BLaER1 treated with 17β-estradiol and CSF1 and Interleukin-3, amounts not matched to agents 10 nM and 100 nM (cell line): Measurements from ENCODE around the gene CCDC136.

Experiments
- H3K27ac ChIP-seq, 11 experiments: shearing (Covaris generic); formaldehyde crosslinking; 2 replicates each; pipeline ENCODE4 v1.8.1; 2022
- H3K27me3 ChIP-seq, 11 experiments: shearing (Covaris generic); formaldehyde crosslinking; 2 replicates each; pipeline ENCODE4 v1.8.1; 2022
- H3K36me3 ChIP-seq, 11 experiments: shearing (Covaris generic); formaldehyde crosslinking; 2 replicates each; pipeline ENCODE4 v1.8.1; 2022
- H3K4me1 ChIP-seq, 10 experiments: shearing (Covaris generic); formaldehyde crosslinking; 2 replicates each; pipeline ENCODE4 v1.8.1; 2022
- H3K4me2 ChIP-seq, 11 experiments: shearing (Covaris generic); formaldehyde crosslinking; 2 replicates each; pipeline ENCODE4 v1.8.1; 2022
- H3K4me3 ChIP-seq, 10 experiments: shearing (Covaris generic); formaldehyde crosslinking; 2 replicates each; pipeline ENCODE4 v1.8.1; 2022
- H3K9ac ChIP-seq, 11 experiments: shearing (Covaris generic); formaldehyde crosslinking; 2 replicates each; pipeline ENCODE4 v1.8.1; 2022
- H3K9me3 ChIP-seq, 11 experiments: shearing (Covaris generic); formaldehyde crosslinking; replicated peaks in 1 of 11; 2 replicates each; pipeline ENCODE4 v1.8.1; 2022
- H4K20me1 ChIP-seq, 11 experiments: shearing (Covaris generic); formaldehyde crosslinking; 2 replicates each; pipeline ENCODE4 v1.8.1; 2022
- Cebpa-rat ChIP-seq, 11 experiments: shearing (Covaris generic); IDR thresholded peaks; 2 replicates each; pipeline ENCODE4 v1.8.1; 2022

CCDC136 gene

DNA sequence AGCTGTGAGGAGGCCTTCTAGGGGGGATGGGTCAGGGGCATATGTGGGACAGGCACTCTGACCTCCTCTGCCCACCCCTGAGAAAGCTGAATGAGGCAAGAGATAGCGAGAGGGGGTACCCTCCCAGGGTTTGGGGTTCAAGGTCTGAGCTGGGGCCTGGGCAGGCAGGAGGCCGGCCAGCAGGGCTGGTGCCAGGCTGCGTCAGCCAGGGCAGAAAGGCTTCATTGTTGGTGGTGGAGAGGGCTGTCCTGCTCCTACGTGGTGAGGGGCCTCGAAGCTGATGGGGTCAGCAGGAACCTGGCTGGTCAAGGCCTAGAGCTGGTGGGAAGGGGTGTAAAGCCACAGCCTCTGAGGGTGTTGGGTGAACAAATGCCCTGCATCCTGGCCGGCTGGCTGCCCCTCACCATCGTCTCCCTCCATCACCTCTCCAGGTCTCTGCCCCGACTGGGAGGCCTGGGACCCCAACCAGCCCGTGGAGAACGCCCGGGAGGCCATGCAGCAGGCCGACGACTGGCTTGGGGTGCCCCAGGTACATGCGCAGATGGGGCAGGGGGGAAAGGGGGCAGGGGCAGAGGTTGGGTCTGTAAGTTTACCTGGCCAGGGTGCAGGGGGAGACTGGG lies 45.1 kb downstream of the CCDC136 start:
- no peak overlapping the region for H3K9ac ChIP-seq
- H4K20me1 ChIP-seq = peaks cover 0 to 7% (median 0%) of the 10 kb centered on the region in 11 experiments; a peak in 1 of 22 replicates
- no peaks in the 10 kb centered on the region for H3K36me3 ChIP-seq
- H3K4me1 ChIP-seq = peaks cover 15 to 26% (median 20%) of the 10 kb centered on the region in 10 experiments
- no peaks in the 10 kb centered on the region for H3K9me3 ChIP-seq
- H3K27me3 ChIP-seq = peaks cover 0 to 10% (median 0%) of the 10 kb centered on the region in 11 experiments; a peak in 6 of 22 replicates
- no peak overlapping the region for H3K4me3 ChIP-seq
- no peak overlapping the region for H3K4me2 ChIP-seq
- no peak overlapping the region for H3K27ac ChIP-seq
- TF ChIP-seq Cebpa-rat (IDR thresholded peaks at IDR 0.05) = no peak

DNA sequence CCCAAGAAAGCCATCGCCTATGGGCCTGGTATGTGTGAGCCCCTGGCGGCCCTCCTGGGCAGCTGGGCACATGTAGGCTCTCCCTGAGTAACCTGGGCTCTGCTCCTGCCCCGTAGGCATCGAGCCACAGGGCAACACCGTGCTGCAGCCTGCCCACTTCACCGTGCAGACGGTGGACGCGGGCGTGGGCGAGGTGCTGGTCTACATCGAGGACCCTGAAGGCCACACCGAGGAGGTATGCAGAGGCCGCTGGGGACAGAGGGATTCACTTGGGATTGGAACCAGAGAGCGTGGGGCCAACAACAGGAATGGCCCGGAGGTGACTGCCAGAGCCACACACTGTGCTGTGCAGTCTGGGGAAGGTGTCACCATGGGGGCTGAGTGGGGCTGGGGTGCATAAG lies 45.8 kb downstream of the CCDC136 start:
- H3K9ac ChIP-seq = no peak overlapping the region
- H3K9me3 ChIP-seq = no peaks in the 10 kb centered on the region
- H4K20me1 ChIP-seq = peaks cover 0 to 7% (median 0%) of the 10 kb centered on the region in 11 experiments; a peak in 1 of 22 replicates
- H3K4me3 ChIP-seq = no peak overlapping the region
- no peak overlapping the region for H3K27ac ChIP-seq
- peaks cover 10 to 19% (median 15%) of the 10 kb centered on the region in 10 experiments for H3K4me1 ChIP-seq
- no peaks in the 10 kb centered on the region for H3K36me3 ChIP-seq
- no peak overlapping the region for H3K4me2 ChIP-seq
- TF ChIP-seq Cebpa-rat (IDR thresholded peaks at IDR 0.05) = no peak
- H3K27me3 ChIP-seq = peaks cover 0 to 5% (median 0%) of the 10 kb centered on the region in 11 experiments; a peak in 3 of 22 replicates

DNA sequence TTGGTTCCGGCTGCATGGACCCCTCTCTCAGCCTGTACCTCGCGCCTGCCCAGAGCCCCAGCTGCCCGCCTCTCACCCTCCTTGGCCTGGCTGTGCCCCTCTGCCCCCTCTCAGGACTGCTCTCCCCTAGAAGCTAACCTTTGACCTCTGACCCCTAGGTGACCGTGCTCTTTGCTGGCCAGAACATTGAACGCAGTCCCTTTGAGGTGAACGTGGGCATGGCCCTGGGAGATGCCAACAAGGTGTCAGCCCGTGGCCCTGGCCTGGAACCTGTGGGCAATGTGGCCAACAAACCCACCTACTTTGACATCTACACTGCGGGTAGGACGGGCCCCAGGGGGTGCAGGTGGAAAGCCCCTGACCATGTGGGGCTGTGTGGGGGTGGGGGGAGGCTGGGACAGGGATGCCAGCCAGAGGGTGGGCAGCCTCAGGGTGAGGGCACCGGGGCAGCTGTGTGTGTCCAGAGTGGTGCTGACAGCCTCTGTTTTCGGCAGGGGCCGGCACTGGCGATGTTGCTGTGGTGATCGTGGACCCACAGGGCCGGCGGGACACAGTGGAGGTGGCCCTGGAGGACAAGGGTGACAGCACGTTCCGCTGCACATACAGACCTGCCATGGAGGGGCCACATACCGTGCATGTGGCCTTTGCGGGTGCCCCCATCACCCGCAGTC lies 46.5 kb downstream of the CCDC136 start:
- H3K27ac ChIP-seq = no peak overlapping the region
- TF ChIP-seq Cebpa-rat (IDR thresholded peaks at IDR 0.05) = no peak

DNA sequence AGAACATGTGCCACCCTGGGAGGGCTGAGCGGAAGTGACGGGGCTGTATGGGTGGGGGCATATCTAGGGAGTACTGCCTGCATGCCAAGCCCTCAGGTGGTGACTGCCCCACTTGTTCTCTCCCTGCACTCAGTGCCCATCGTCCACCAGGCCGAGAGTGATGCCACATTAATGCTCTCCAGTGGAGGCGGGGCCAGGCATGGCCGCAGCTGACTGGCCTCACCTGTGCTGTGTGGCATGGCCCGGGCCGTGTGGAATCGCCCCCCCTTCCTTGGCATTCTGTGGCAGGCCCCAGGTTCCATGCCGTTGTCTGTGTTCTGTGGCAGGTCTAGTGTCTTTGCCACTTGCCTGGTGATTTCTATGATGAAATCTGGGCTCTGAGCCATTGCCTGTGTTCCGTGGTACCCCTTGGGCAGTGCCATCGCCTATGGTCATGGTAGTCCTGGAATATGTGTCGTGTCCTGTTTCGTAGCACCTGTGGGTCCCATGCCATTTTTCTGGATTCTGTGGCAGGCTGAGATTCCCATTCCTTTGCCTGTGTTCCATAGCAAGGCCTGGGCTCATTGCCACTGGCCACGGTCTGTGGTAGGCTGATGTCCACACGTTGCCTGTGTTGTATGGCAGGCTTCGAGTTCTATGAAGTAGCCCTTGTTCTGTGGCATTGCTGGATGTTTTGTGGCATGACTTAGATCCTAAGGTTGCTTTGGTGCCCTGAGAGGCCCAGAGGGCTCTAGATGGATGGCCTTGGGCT lies 47.4 kb downstream of the CCDC136 start:
- H3K36me3 ChIP-seq = no peaks in the 10 kb centered on the region
- no peaks in the 10 kb centered on the region for H3K9me3 ChIP-seq
- TF ChIP-seq Cebpa-rat (IDR thresholded peaks at IDR 0.05) = no peak
- peaks cover 0 to 6% (median 2%) of the 10 kb centered on the region in 10 experiments; a peak in 6 of 20 replicates for H3K4me1 ChIP-seq
- no peak overlapping the region for H3K4me2 ChIP-seq
- H3K27me3 ChIP-seq = no peaks in the 10 kb centered on the region
- H3K9ac ChIP-seq = no peak overlapping the region
- H4K20me1 ChIP-seq = peaks cover 0 to 7% (median 0%) of the 10 kb centered on the region in 11 experiments; a peak in 1 of 22 replicates
- no peak overlapping the region for H3K4me3 ChIP-seq
- H3K27ac ChIP-seq = no peak overlapping the region

More for the DNA sequence above, 46.5 kb downstream of the CCDC136 start:
- peaks cover 2 to 11% (median 7%) of the 10 kb centered on the region in 10 experiments; a peak in 19 of 20 replicates for H3K4me1 ChIP-seq
- no peaks in the 10 kb centered on the region for H3K36me3 ChIP-seq
- H3K4me2 ChIP-seq = no peak overlapping the region
- H3K27me3 ChIP-seq = no peaks in the 10 kb centered on the region
- H3K9me3 ChIP-seq = no peaks in the 10 kb centered on the region
- no peak overlapping the region for H3K9ac ChIP-seq
- no peak overlapping the region for H3K4me3 ChIP-seq
- H4K20me1 ChIP-seq = peaks cover 0 to 7% (median 0%) of the 10 kb centered on the region in 11 experiments; a peak in 1 of 22 replicates

DNA sequence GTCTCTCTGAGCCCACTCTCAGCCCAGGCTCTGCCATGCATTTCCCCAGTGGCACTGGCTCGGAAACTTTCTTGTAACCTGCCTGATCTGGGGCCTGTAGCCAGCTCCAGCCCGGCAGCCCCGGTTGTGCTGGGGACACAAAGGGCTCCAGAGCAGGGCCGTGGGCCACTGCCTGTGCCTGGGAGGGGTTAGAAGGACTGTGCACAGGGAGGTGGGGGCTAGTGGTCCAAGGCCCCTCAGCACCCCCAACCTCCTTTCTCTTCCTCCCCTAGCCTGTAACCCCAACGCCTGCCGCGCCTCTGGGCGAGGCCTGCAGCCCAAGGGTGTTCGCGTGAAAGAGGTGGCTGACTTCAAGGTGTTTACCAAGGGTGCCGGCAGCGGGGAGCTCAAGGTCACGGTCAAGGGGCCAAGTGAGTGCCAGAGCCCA lies 48.0 kb downstream of the CCDC136 start:
- H3K4me2 ChIP-seq = no peak overlapping the region
- H3K9ac ChIP-seq = no peak overlapping the region
- no peaks in the 10 kb centered on the region for H3K27me3 ChIP-seq
- H3K36me3 ChIP-seq = no peaks in the 10 kb centered on the region
- no peak overlapping the region for H3K27ac ChIP-seq
- peaks cover 0 to 6% (median 2%) of the 10 kb centered on the region in 10 experiments; a peak in 6 of 20 replicates for H3K4me1 ChIP-seq
- H4K20me1 ChIP-seq = peaks cover 0 to 7% (median 0%) of the 10 kb centered on the region in 11 experiments; a peak in 1 of 22 replicates
- no peaks in the 10 kb centered on the region for H3K9me3 ChIP-seq
- no peak for TF ChIP-seq Cebpa-rat (IDR thresholded peaks at IDR 0.05)
- H3K4me3 ChIP-seq = no peak overlapping the region

DNA sequence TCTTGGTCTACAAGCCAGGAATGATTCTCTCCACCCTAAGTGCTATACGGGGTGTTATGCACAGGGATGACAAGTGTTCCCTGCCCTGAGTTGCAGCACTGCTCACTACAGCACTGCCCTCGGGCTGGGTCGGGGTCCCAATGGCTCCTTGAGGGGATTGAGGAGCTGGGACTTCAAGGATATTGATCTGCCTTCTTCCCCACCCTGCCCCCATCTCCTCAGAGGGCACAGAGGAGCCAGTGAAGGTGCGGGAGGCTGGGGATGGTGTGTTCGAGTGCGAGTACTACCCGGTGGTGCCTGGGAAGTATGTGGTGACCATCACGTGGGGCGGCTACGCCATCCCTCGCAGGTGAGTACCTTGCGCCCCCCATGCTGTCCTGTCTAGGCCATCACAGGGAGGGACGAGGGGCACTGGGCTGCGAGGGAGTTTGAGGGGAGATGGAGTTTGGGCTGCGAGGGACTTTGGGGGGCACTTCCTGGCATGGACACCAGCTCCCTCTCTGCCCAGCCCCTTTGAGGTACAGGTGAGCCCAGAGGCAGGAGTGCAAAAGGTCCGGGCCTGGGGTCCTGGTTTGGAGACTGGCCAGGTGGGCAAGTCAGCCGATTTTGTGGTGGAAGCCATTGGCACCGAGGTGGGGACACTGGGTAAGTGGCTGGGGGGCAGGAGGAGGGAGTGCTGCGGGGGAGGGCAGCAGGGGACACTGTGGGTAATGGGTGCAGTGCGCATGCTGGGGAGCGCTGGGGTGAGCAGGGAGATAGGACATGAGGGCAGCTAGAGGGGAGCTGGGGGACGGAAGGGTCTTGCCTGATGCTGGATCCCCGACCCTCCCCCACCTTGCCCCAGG lies 48.8 kb downstream of the CCDC136 start:
- Histone ChIP-seq H3K27ac (no peak overlapping the region), H3K4me3 (no peak overlapping the region), H3K4me2 (no peak overlapping the region), H3K27me3 (no peaks in the 10 kb centered on the region), H3K9ac (no peak overlapping the region), H3K9me3 (no peaks in the 10 kb centered on the region), H3K4me1 (peaks cover 0 to 6% (median 2%) of the 10 kb centered on the region in 10 experiments; a peak in 6 of 20 replicates), H3K36me3 (no peaks in the 10 kb centered on the region), H4K20me1 (no peaks in the 10 kb centered on the region; a peak in 1 of 22 replicates)
- TF ChIP-seq Cebpa-rat (IDR thresholded peaks at IDR 0.05) = no peak

DNA sequence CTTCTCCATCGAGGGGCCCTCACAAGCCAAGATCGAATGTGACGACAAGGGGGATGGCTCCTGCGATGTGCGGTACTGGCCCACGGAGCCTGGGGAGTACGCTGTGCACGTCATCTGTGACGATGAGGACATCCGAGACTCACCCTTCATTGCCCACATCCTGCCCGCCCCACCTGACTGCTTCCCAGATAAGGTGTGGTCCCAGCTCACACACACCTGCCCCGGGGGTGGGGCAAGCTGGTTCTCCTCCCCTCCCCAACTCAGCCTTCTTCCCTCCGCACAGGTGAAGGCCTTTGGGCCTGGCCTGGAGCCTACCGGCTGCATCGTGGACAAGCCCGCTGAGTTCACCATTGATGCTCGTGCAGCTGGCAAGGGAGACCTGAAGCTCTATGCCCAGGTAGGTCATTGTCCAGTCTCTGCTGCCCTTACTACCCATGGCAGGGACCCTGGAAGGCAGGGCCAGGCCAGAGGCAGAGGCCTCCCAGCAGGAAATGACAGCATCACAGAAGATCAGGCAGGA lies 49.5 kb downstream of the CCDC136 start:
- Histone ChIP-seq H4K20me1 (no peaks in the 10 kb centered on the region; a peak in 1 of 22 replicates), H3K9ac (no peak overlapping the region), H3K4me3 (no peak overlapping the region), H3K27me3 (no peaks in the 10 kb centered on the region), H3K4me2 (no peak overlapping the region), H3K4me1 (peaks cover 0 to 6% (median 2%) of the 10 kb centered on the region in 10 experiments; a peak in 6 of 20 replicates), H3K27ac (no peak overlapping the region), H3K9me3 (no peaks in the 10 kb centered on the region), H3K36me3 (no peaks in the 10 kb centered on the region)
- no peak for TF ChIP-seq Cebpa-rat (IDR thresholded peaks at IDR 0.05)

DNA sequence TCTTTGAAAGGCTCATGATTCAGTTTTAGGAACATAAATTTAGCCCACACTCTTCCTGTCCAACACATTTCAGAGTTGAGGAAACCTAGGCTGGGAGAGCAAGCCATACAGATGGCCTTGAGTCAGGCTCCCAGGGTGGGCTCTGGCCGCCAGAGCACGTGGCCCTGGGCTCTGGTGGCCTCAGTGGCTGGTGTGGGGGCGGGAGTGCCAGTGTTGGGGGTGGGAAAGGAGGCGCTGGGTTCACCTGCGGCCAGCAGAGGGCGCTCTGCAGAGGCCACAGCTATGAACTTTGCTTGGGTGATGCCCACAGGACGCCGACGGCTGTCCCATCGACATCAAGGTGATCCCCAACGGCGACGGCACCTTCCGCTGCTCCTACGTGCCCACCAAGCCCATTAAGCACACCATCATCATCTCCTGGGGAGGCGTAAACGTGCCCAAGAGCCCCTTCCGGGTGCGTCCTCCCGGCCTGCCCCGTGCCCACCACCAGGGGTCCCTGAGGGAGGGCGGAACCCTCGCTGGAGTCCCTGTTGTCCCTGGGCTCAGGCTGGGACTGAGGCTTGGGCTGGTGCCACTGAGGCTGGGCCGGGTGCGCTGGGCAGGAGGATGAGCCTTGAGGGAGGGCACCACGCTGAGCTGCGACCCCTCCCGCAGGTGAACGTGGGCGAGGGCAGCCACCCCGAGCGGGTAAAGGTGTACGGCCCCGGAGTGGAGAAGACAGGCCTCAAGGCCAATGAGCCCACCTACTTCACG lies 50.3 kb downstream of the CCDC136 start:
- H4K20me1 ChIP-seq = no peaks in the 10 kb centered on the region; a peak in 1 of 22 replicates
- H3K4me2 ChIP-seq = no peak overlapping the region
- no peaks in the 10 kb centered on the region for H3K9me3 ChIP-seq

More for the DNA sequence above, 50.3 kb downstream of the CCDC136 start:
- H3K27me3 ChIP-seq = no peaks in the 10 kb centered on the region
- no peaks in the 10 kb centered on the region for H3K36me3 ChIP-seq
- no peak for TF ChIP-seq Cebpa-rat (IDR thresholded peaks at IDR 0.05)
- H3K27ac ChIP-seq = no peak overlapping the region
- no peak overlapping the region for H3K4me3 ChIP-seq
- H3K4me1 ChIP-seq = peaks cover 0 to 6% (median 2%) of the 10 kb centered on the region in 10 experiments; a peak in 6 of 20 replicates
- H3K9ac ChIP-seq = no peak overlapping the region
